Nephron progenitor cell (in vitro differentiated cells): ENCODE results near the gene PADI3.

Experiments
- DNase-seq: peaks from one replicate; pipeline ENCODE4 v3.0.0; 2021
- H3K27ac Mint-ChIP-seq: 2 replicates; pipeline ENCODE4 v1.8.0; 2021; ENCODE audit warnings: mild to moderate bottlenecking, moderate library complexity, mixed read lengths
- H3K27me3 Mint-ChIP-seq: 2 replicates; pipeline ENCODE4 v1.8.0; 2021; ENCODE audit warnings: mild to moderate bottlenecking, low read depth, mixed read lengths; ENCODE audit not compliant: poor library complexity
- H3K36me3 Mint-ChIP-seq: 2 replicates; pipeline ENCODE4 v1.8.0; 2021; ENCODE audit warnings: low read depth, mixed read lengths
- H3K4me1 Mint-ChIP-seq: 2 replicates; pipeline ENCODE4 v1.8.0; 2021; ENCODE audit warnings: mixed read lengths
- H3K4me3 Mint-ChIP-seq: 2 replicates; pipeline ENCODE4 v1.8.0; 2021; ENCODE audit warnings: mild to moderate bottlenecking, moderate library complexity, mixed read lengths
- H3K9me3 Mint-ChIP-seq: 2 replicates; pipeline ENCODE4 v1.8.0; 2021; ENCODE audit warnings: mild to moderate bottlenecking, moderate library complexity, mixed read lengths
- TF ChIP-seq, protein P1 (sequence below): fragments of 200-600 bp; sonication (generic); IDR thresholded peaks from 2 replicates; pipeline ENCODE4 v1.5.0; 2021; ENCODE audit warnings: antibody characterized with exemption

The PADI3 gene

GRCh38 chr1:17258116-17258757 lies 9.3 kb downstream of the PADI3 start:
- H3K27ac Mint-ChIP-seq = no peak overlapping the region
- no peak for DNase-seq
- no peaks in the 10 kb centered on the region for H3K36me3 Mint-ChIP-seq
- peaks cover 10% of the 10 kb centered on the region for H3K4me1 Mint-ChIP-seq
- peaks cover 40% of the 10 kb centered on the region for H3K27me3 Mint-ChIP-seq
- TF ChIP-seq, protein P1, sequence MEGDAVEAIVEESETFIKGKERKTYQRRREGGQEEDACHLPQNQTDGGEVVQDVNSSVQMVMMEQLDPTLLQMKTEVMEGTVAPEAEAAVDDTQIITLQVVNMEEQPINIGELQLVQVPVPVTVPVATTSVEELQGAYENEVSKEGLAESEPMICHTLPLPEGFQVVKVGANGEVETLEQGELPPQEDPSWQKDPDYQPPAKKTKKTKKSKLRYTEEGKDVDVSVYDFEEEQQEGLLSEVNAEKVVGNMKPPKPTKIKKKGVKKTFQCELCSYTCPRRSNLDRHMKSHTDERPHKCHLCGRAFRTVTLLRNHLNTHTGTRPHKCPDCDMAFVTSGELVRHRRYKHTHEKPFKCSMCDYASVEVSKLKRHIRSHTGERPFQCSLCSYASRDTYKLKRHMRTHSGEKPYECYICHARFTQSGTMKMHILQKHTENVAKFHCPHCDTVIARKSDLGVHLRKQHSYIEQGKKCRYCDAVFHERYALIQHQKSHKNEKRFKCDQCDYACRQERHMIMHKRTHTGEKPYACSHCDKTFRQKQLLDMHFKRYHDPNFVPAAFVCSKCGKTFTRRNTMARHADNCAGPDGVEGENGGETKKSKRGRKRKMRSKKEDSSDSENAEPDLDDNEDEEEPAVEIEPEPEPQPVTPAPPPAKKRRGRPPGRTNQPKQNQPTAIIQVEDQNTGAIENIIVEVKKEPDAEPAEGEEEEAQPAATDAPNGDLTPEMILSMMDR = no peak
- H3K9me3 Mint-ChIP-seq = peaks cover 11% of the 10 kb centered on the region
- no peak overlapping the region for H3K4me3 Mint-ChIP-seq

GRCh38 chr1:17258758-17259130 lies 9.8 kb downstream of the PADI3 start:
- Mint-ChIP-seq H3K9me3 (peaks cover 12% of the 10 kb centered on the region), H3K4me3 (no peak overlapping the region), H3K4me1 (peaks cover 8% of the 10 kb centered on the region), H3K36me3 (no peaks in the 10 kb centered on the region), H3K27ac (no peak overlapping the region), H3K27me3 (peaks cover 43% of the 10 kb centered on the region)
- DNase-seq = no peak
- TF ChIP-seq, protein P1 = no peak

DNA sequence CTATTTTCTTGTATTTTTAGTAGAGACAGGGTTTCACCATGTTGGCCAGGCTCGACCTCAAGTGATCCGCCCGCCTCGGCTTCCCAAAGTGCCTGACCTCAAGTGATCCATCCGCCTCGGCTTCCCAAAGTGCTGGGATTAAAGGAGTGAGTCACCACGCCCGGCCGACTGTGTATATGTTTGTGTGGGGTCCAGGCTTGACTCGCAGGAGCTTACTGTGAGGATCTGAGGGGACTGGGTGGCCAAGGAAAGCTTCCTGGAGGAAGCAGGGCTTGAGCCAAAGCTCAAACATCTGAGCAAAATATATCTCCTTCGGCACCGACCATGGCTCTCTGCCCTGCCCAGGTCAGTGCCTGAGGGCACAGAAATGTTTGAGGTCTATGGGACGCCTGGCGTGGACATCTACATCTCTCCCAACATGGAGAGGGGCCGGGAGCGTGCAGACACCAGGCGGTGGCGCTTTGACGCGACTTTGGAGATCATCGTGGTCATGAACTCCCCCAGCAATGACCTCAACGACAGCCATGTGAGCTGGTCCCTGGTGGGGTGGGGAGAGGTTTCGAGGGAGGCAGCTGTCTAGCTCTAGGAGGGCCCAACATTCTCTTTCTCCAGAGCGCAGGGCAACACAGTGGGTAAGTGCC lies 10.5 kb downstream of the PADI3 start:
- TF ChIP-seq, protein P1 = no peak
- H3K4me3 Mint-ChIP-seq = no peak overlapping the region
- no peak for DNase-seq
- H3K36me3 Mint-ChIP-seq = no peaks in the 10 kb centered on the region
- no peak overlapping the region for H3K27ac Mint-ChIP-seq
- H3K4me1 Mint-ChIP-seq = peaks cover 4% of the 10 kb centered on the region
- peaks cover 12% of the 10 kb centered on the region for H3K9me3 Mint-ChIP-seq
- H3K27me3 Mint-ChIP-seq = peaks cover 44% of the 10 kb centered on the region

GRCh38 chr1:17260264-17260663 lies 11.4 kb downstream of the PADI3 start:
- Mint-ChIP-seq H3K4me3 (no peak overlapping the region), H3K27ac (no peak overlapping the region), H3K4me1 (peaks cover 4% of the 10 kb centered on the region), H3K27me3 (peaks cover 44% of the 10 kb centered on the region), H3K9me3 (peaks cover 12% of the 10 kb centered on the region), H3K36me3 (no peaks in the 10 kb centered on the region)
- no peak for DNase-seq
- TF ChIP-seq, protein P1 = no peak

DNA sequence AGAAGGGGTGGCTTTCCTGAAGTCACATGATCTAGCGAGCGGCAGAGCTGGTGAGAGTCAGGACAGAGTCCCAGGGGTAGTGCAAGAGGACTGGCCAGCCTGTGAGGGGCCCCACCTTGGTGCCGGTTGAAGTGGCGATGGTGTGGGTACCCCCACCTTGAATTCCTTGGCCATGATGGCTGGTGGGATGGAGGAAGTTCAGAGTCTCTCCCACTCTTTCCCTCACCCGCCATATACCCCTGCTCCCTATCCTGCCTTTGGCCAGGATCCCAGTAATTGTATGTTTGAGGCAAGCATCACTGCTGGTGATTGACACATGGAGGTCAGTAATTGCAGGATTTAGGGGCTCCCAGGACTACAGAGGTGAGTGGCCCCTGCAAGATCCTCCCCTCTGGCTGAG lies 11.8 kb downstream of the PADI3 start:
- TF ChIP-seq, protein P1 = no peak

GRCh38 chr1:17263936-17264335 lies 15.0 kb downstream of the PADI3 start:
- H3K27me3 Mint-ChIP-seq = peaks cover 26% of the 10 kb centered on the region
- no peak overlapping the region for H3K4me3 Mint-ChIP-seq
- no peak for DNase-seq
- H3K36me3 Mint-ChIP-seq = no peaks in the 10 kb centered on the region
- H3K9me3 Mint-ChIP-seq = peaks cover 12% of the 10 kb centered on the region
- H3K4me1 Mint-ChIP-seq = no peaks in the 10 kb centered on the region
- no peak overlapping the region for H3K27ac Mint-ChIP-seq
- TF ChIP-seq, protein P1 = no peak

More for the DNA sequence above, 11.8 kb downstream of the PADI3 start:
- peaks cover 41% of the 10 kb centered on the region for H3K27me3 Mint-ChIP-seq
- no peak for DNase-seq
- H3K36me3 Mint-ChIP-seq = no peaks in the 10 kb centered on the region
- H3K4me3 Mint-ChIP-seq = no peak overlapping the region
- H3K27ac Mint-ChIP-seq = no peak overlapping the region
- H3K9me3 Mint-ChIP-seq = peaks cover 12% of the 10 kb centered on the region
- H3K4me1 Mint-ChIP-seq = peaks cover 4% of the 10 kb centered on the region
